CD4-positive, alpha-beta memory T cell (primary cell): Measurements from ENCODE around the gene CASP9. TPM values are rescaled to one million over a fixed set of nuclear protein-coding genes. Genes with fewer than 3 reads are reported as not detected.

Experiments used
- CTCF ChIA-PET: fragments of 350-600 bp; sonication (Branson Sonifier 250); formaldehyde crosslinking; loops from one replicate; lab custom pipeline; 2021; ENCODE audit warnings: inconsistent platforms; ENCODE audit not compliant: partially characterized antibody; lab: Charles Lee
- POLR2A ChIA-PET: fragments of 350-600 bp; sonication (Branson Sonifier 250); formaldehyde crosslinking; loops from one replicate; lab custom pipeline; 2021; ENCODE audit not compliant: partially characterized antibody; lab: Charles Lee
- DNase-seq, 5 donors: peaks; one replicate each; pipeline versions ENCODE4 v3.0.0 to v3.0.0-alpha.2; 2020 to 2022; ENCODE audit warnings: mixed read lengths in 1 of 5
- H3K27ac ChIP-seq: one replicate; pipeline ENCODE4 v1.7.0; 2013; ENCODE audit warnings: low read depth, low read length
- H3K27me3 ChIP-seq: 2 replicates; pipeline ENCODE4 v1.7.0; 2013; ENCODE audit warnings: mild to moderate bottlenecking, low read length, moderate library complexity; ENCODE audit not compliant: insufficient read depth
- H3K36me3 ChIP-seq: 2 replicates; pipeline ENCODE4 v1.7.0; 2013; ENCODE audit warnings: mild to moderate bottlenecking, low read length, moderate library complexity; ENCODE audit not compliant: insufficient read depth
- H3K4me1 ChIP-seq: 2 replicates; pipeline ENCODE4 v1.7.0; 2013; ENCODE audit warnings: mild to moderate bottlenecking, low read length, moderate library complexity; ENCODE audit not compliant: insufficient read depth
- H3K4me3 ChIP-seq, 2 donors: one replicate each; pipeline ENCODE4 v1.7.0; 2013; ENCODE audit warnings: low read length in 2 of 2, mild to moderate bottlenecking in 1 of 2
- H3K9me3 ChIP-seq, 2 donors: one replicate each; pipeline ENCODE4 v1.7.0; 2013; ENCODE audit warnings: low read length in 2 of 2, control low read depth in 1 of 2; ENCODE audit not compliant: control insufficient read depth in 1 of 2
- H3K27ac Mint-ChIP-seq, 7 donors: one replicate each; pipeline ENCODE4 v1.8.0; 2020 to 2021; ENCODE audit warnings: mixed read lengths in 7 of 7, mild to moderate bottlenecking in 6 of 7, inconsistent platforms in 3 of 7, moderate library complexity in 3 of 7
- H3K27me3 Mint-ChIP-seq, 2 donors: one replicate each; pipeline ENCODE4 v1.8.0; 2020 to 2021; ENCODE audit warnings: mixed read lengths in 2 of 2
- H3K36me3 Mint-ChIP-seq, 2 donors: one replicate each; pipeline ENCODE4 v1.8.0; 2020 to 2021; ENCODE audit warnings: mixed read lengths in 2 of 2, inconsistent platforms in 1 of 2, mild to moderate bottlenecking in 1 of 2
- H3K4me1 Mint-ChIP-seq, 4 donors: one replicate each; pipeline ENCODE4 v1.8.0; 2020 to 2021; ENCODE audit warnings: mixed read lengths in 4 of 4, mild to moderate bottlenecking in 1 of 4
- H3K4me3 Mint-ChIP-seq, 8 donors: one replicate each; pipeline ENCODE4 v1.8.0; 2020 to 2021; ENCODE audit warnings: mixed read lengths in 8 of 8, mild to moderate bottlenecking in 7 of 8, moderate library complexity in 6 of 8, inconsistent platforms in 3 of 8
- H3K9me3 Mint-ChIP-seq, 8 donors: one replicate each; pipeline ENCODE4 v1.8.0; 2020 to 2021; ENCODE audit warnings: mixed read lengths in 8 of 8, mild to moderate bottlenecking in 5 of 8, inconsistent platforms in 3 of 8, moderate library complexity in 1 of 8
- intact Hi-C: fragments of 100-400 bp; cut with micrococcal nuclease; formaldehyde crosslinking; loops from one replicate; pipeline ENCODE4 v1.15.1; 2023
- polyA plus RNA-seq, 2 donors: library from polyadenylated mRNA; unstranded; fragments of 300-500 nt; fragmentation: Illumina TruSeq; gene quantifications; one replicate each; pipeline ENCODE4 v1.2.3, GENCODE V29; 2021
- total RNA-seq, 2 experiments: library from RNA; stranded (reverse); gene quantifications; one replicate each; pipeline ENCODE4 v1.2.3, GENCODE V29; 2021

CASP9 gene
- total and polyA plus RNA-seq, 4 experiments from 2014 or later, result 8.3 to 11.7 (median 10.0) TPM

- H3K27me3 Mint-ChIP-seq, result no peaks in the 10 kb centered on the region
- Histone ChIP-seq H3K9me3 (no peaks in the 10 kb centered on the region), H3K27me3 (no peaks in the 10 kb centered on the region), H3K4me1 (no peaks in the 10 kb centered on the region), H3K4me3 (no peak overlapping the region), H3K36me3 (peaks cover 32% of the 10 kb centered on the region), H3K27ac (no peak overlapping the region)
- CTCF ChIA-PET, result no interaction called here
- H3K27ac Mint-ChIP-seq, result peak overlapping the region in 2 of 7 donors; percentile 11 to 61
- H3K9me3 Mint-ChIP-seq, result peaks cover 0 to 2% (median 0%) of the 10 kb centered on the region in 8 donors
- H3K4me1 Mint-ChIP-seq, result peaks cover 0 to 12% (median 3%) of the 10 kb centered on the region in 4 donors
- intact Hi-C loops, result no loop called here
- H3K4me3 Mint-ChIP-seq, result no peak overlapping the region
- POLR2A ChIA-PET, result interaction anchor here (0.8 to 1.2 kb wide), 2 partner anchors 16 to 75 kb away, joined by 3 read pairs; partner anchors contain the start of genes DDI2 and DNAJC16
- no peak for DNase-seq
- H3K36me3 Mint-ChIP-seq, result peaks cover 29 to 65% of the 10 kb centered on the region in 2 donors
These were observed 18.6 kb upstream of the CASP9 start for GRCh38 chr1:15542388-15543250.

- Histone ChIP-seq H3K27ac (no peak overlapping the region), H3K4me1 (no peaks in the 10 kb centered on the region), H3K4me3 (no peak overlapping the region), H3K9me3 (no peaks in the 10 kb centered on the region), H3K36me3 (peaks cover 34% of the 10 kb centered on the region), H3K27me3 (no peaks in the 10 kb centered on the region)
- peaks cover 0 to 14% (median 5%) of the 10 kb centered on the region in 4 donors for H3K4me1 Mint-ChIP-seq
- peaks cover 0 to 2% (median 0%) of the 10 kb centered on the region in 8 donors for H3K9me3 Mint-ChIP-seq
- H3K27ac Mint-ChIP-seq, result peak overlapping the region in 3 of 7 donors; percentile 52 to 81 (median 53)
- no peaks in the 10 kb centered on the region for H3K27me3 Mint-ChIP-seq
- intact Hi-C loops, result no loop called here
- no peak for DNase-seq
- H3K36me3 Mint-ChIP-seq, result peaks cover 36 to 72% of the 10 kb centered on the region in 2 donors
- ChIA-PET CTCF (no interaction called here), POLR2A (no interaction called here)
- no peak overlapping the region for H3K4me3 Mint-ChIP-seq
These were observed 17.3 kb upstream of the CASP9 start for GRCh38 chr1:15541231-15541792.

GRCh38 chr1:15540186-15540585 lies 16.2 kb upstream of the CASP9 start:
- POLR2A ChIA-PET, result no interaction called here
- intact Hi-C loops, result no loop called here
- peak overlapping the region in 1 of 7 donors; percentile 41 for H3K27ac Mint-ChIP-seq
- H3K9me3 ChIP-seq, result no peaks in the 10 kb centered on the region
- H3K27ac ChIP-seq, result no peak overlapping the region
- H3K27me3 Mint-ChIP-seq, result no peaks in the 10 kb centered on the region
- no peak for DNase-seq
- H3K4me1 Mint-ChIP-seq, result peaks cover 0 to 14% (median 5%) of the 10 kb centered on the region in 4 donors
- no peaks in the 10 kb centered on the region for H3K27me3 ChIP-seq
- H3K4me3 ChIP-seq, result no peak overlapping the region
- no peaks in the 10 kb centered on the region for H3K4me1 ChIP-seq
- no peak overlapping the region for H3K4me3 Mint-ChIP-seq
- H3K9me3 Mint-ChIP-seq, result peaks cover 0 to 2% (median 0%) of the 10 kb centered on the region in 8 donors
- H3K36me3 ChIP-seq, result peaks cover 31% of the 10 kb centered on the region
- peaks cover 35 to 64% of the 10 kb centered on the region in 2 donors for H3K36me3 Mint-ChIP-seq
- CTCF ChIA-PET, result no interaction called here

- H3K4me3 ChIP-seq, result no peak overlapping the region
- no peaks in the 10 kb centered on the region for H3K27me3 ChIP-seq
- H3K36me3 ChIP-seq, result peaks cover 22% of the 10 kb centered on the region
- H3K27ac Mint-ChIP-seq, result peak overlapping the region in 1 of 7 donors; percentile 31
- H3K9me3 Mint-ChIP-seq, result peaks cover 0 to 2% (median 0%) of the 10 kb centered on the region in 8 donors
- H3K4me1 Mint-ChIP-seq, result peaks cover 0 to 11% (median 5%) of the 10 kb centered on the region in 4 donors
- POLR2A ChIA-PET, result interaction anchor here (1.3 kb wide), 1 partner anchor 11 kb away, joined by 3 read pairs; no protein-coding TSS in a partner anchor
- H3K27ac ChIP-seq, result no peak overlapping the region
- no peak overlapping the region for H3K4me3 Mint-ChIP-seq
- H3K4me1 ChIP-seq, result no peaks in the 10 kb centered on the region
- peaks cover 29 to 61% of the 10 kb centered on the region in 2 donors for H3K36me3 Mint-ChIP-seq
- intact Hi-C loops, result no loop called here
- H3K27me3 Mint-ChIP-seq, result no peaks in the 10 kb centered on the region
- H3K9me3 ChIP-seq, result no peaks in the 10 kb centered on the region
- no peak for DNase-seq
- CTCF ChIA-PET, result no interaction called here
These were observed 14.8 kb upstream of the CASP9 start for GRCh38 chr1:15538771-15539170.

GRCh38 chr1:15531682-15532081 lies 7.7 kb upstream of the CASP9 start:
- CTCF ChIA-PET, result no interaction called here
- H3K27me3 ChIP-seq, result no peaks in the 10 kb centered on the region
- Mint-ChIP-seq H3K36me3 (peaks cover 10 to 31% of the 10 kb centered on the region in 2 donors), H3K9me3 (peaks cover 0 to 2% (median 0%) of the 10 kb centered on the region in 8 donors), H3K27me3 (no peaks in the 10 kb centered on the region), H3K27ac (no peak overlapping the region), H3K4me3 (no peak overlapping the region), H3K4me1 (peaks cover 13 to 34% (median 15%) of the 10 kb centered on the region in 4 donors)
- intact Hi-C loops, result no loop called here
- no peaks in the 10 kb centered on the region for H3K9me3 ChIP-seq
- H3K4me3 ChIP-seq, result no peak overlapping the region
- H3K36me3 ChIP-seq, result no peaks in the 10 kb centered on the region
- DNase-seq, result no peak
- H3K4me1 ChIP-seq, result peaks cover 11% of the 10 kb centered on the region
- no peak overlapping the region for H3K27ac ChIP-seq
- POLR2A ChIA-PET, result no interaction called here

- Mint-ChIP-seq H3K4me3 (no peak overlapping the region), H3K4me1 (peaks cover 17 to 40% (median 19%) of the 10 kb centered on the region in 4 donors), H3K27ac (peak overlapping the region in 2 of 7 donors; percentile 9 to 43), H3K27me3 (no peaks in the 10 kb centered on the region), H3K9me3 (peaks cover 0 to 2% (median 0%) of the 10 kb centered on the region in 8 donors), H3K36me3 (peaks cover 4 to 26% of the 10 kb centered on the region in 2 donors)
- intact Hi-C loops, result no loop called here
- Histone ChIP-seq H3K27me3 (no peaks in the 10 kb centered on the region), H3K27ac (no peak overlapping the region), H3K36me3 (no peaks in the 10 kb centered on the region), H3K4me3 (no peak overlapping the region), H3K4me1 (peaks cover 14% of the 10 kb centered on the region), H3K9me3 (no peaks in the 10 kb centered on the region)
- no peak for DNase-seq
- ChIA-PET POLR2A (no interaction called here), CTCF (no interaction called here)
These were observed 7.0 kb upstream of the CASP9 start for GRCh38 chr1:15531003-15531402.
